GM19468 (cell line): ENCODE measurements around the gene KLK1.
"Not testable (repeated sequence)": the region's sequence is repeated elsewhere in the genome, so short reads cannot be mapped to it uniquely, and the experiment has no call there.

Source experiments
- ATAC-seq: cut with Tn5 transposase; IDR thresholded peaks from one replicate; pipeline ENCODE4 v1.9.1; 2021; ENCODE audit warnings: mild to moderate bottlenecking, moderate library complexity, moderate number of reproducible peaks; ENCODE audit not compliant: unreplicated experiment; ENCODE audit errors: extremely low read depth

The KLK1 gene

GRCh38 chr19:50818859-50819472, 4.6 kb downstream of the KLK1 start:
- no peak for ATAC-seq

- no peak for ATAC-seq
Observed at GRCh38 chr19:50817941-50818858, 5.4 kb downstream of the KLK1 start.

- no peak for ATAC-seq
Observed at GRCh38 chr19:50815439-50815838, 8.1 kb downstream of the KLK1 start.

GRCh38 chr19:50814883-50815282, 8.7 kb downstream of the KLK1 start:
- no peak for ATAC-seq

GRCh38 chr19:50812474-50812873, 11.1 kb downstream of the KLK1 start:
- no peak for ATAC-seq

GRCh38 chr19:50811622-50812238, 11.9 kb downstream of the KLK1 start:
- ATAC-seq, result not testable (repeated sequence)

- ATAC-seq, result no peak
Observed at GRCh38 chr19:50808856-50809255, 14.7 kb downstream of the KLK1 start.

- peak; percentile 63 for ATAC-seq
Observed at GRCh38 chr19:50804420-50805272, 18.9 kb downstream of the KLK1 start.

- peak; percentile 9 for ATAC-seq
Observed at GRCh38 chr19:50803633-50804419, 19.8 kb downstream of the KLK1 start.

GRCh38 chr19:50801107-50801506, 22.5 kb downstream of the KLK1 start:
- ATAC-seq, result no peak

- ATAC-seq, result no peak
Observed at GRCh38 chr19:50799547-50799851, 24.1 kb downstream of the KLK1 start.

GRCh38 chr19:50798659-50799546, 24.7 kb downstream of the KLK1 start:
- no peak for ATAC-seq

GRCh38 chr19:50797781-50798658, 25.6 kb downstream of the KLK1 start:
- no peak for ATAC-seq

- no peak for ATAC-seq
Observed at GRCh38 chr19:50797429-50797780, 26.2 kb downstream of the KLK1 start.

GRCh38 chr19:50796634-50797428, 26.8 kb downstream of the KLK1 start:
- no peak for ATAC-seq

GRCh38 chr19:50796128-50796633, 27.4 kb downstream of the KLK1 start:
- ATAC-seq, result no peak

GRCh38 chr19:50795664-50796073, 27.9 kb downstream of the KLK1 start:
- ATAC-seq, result no peak
